Astrocyte (in vitro differentiated cells and primary cell): ENCODE data around the gene DCDC1.

ENCODE experiments used
- EZH2 ChIP-seq: IDR thresholded peaks from 2 replicates; pipeline ENCODE4 v1.6.1; 2012; ENCODE audit warnings: mild to moderate bottlenecking, low read length, inconsistent platforms; ENCODE audit not compliant: insufficient read depth
- TF ChIP-seq, protein P1 (sequence below): IDR thresholded peaks from 2 replicates; pipeline ENCODE4 v1.5.1; 2011; ENCODE audit warnings: low read depth, mild to moderate bottlenecking, inconsistent platforms, low read length, moderate library complexity; ENCODE audit not compliant: insufficient read depth

DNA sequence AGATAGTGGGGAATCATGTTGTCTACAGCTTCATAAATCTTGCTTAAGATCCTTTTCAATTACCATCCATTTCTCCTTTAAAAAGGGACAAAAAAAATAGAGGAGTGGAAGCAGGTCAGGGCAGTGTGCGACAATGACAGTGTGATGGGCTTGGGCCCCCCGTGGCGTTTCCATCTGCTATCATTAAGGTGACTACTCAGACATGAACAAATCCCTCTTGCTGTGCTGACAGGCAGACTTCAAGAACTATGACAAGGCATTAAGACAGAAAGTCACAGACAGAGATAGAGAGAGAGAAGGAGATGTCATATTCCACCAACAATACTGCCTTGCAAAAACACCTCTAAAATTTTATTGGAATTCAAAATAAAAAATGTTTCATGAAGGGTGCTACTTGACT lies 263.2 kb downstream of the DCDC1 start:
- TF ChIP-seq EZH2 = no peak
- TF ChIP-seq, protein P1, sequence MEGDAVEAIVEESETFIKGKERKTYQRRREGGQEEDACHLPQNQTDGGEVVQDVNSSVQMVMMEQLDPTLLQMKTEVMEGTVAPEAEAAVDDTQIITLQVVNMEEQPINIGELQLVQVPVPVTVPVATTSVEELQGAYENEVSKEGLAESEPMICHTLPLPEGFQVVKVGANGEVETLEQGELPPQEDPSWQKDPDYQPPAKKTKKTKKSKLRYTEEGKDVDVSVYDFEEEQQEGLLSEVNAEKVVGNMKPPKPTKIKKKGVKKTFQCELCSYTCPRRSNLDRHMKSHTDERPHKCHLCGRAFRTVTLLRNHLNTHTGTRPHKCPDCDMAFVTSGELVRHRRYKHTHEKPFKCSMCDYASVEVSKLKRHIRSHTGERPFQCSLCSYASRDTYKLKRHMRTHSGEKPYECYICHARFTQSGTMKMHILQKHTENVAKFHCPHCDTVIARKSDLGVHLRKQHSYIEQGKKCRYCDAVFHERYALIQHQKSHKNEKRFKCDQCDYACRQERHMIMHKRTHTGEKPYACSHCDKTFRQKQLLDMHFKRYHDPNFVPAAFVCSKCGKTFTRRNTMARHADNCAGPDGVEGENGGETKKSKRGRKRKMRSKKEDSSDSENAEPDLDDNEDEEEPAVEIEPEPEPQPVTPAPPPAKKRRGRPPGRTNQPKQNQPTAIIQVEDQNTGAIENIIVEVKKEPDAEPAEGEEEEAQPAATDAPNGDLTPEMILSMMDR = no peak
